Thoracic aorta endothelial cell (primary cell): ENCODE results near the gene ZNF382. TPM values are rescaled to one million over a fixed set of nuclear protein-coding genes. Genes with fewer than 3 reads are reported as not detected.

Experiments
- total RNA-seq: library from RNA; depleted of rRNA; stranded (reverse); fragments of >200 nt; gene quantifications from 2 replicates; pipeline ENCODE4 v1.2.3, GENCODE V29; 2012

Gene ZNF382
- total RNA-seq: 6.5 and 6.9 TPM in 2 replicates

GRCh38 chr19:36605101-36605876, at the start of gene ZNF382:
TSS of gene ZNF382 (plus strand) at chr19:36605313. CDS start at chr19:36609915, 4,602 bp downstream.

GRCh38 chr19:36573020-36573894, 31.9 kb upstream of the ZNF382 start, which contains the start of gene ZNF529:
TSS of gene ZNF529 (minus strand) at chr19:36573292. CDS start at chr19:36572346, 946 bp downstream.

Other genes with a start within 250 kb of the ZNF382 start
- gene ZFP14, start 226.1 kb upstream of the ZNF382 start, total RNA-seq: 2.8 and 3.1 TPM in 2 replicates
- 4.8 and 5.5 TPM in 2 replicates for gene ZFP82, start 186.7 kb upstream of the ZNF382 start, total RNA-seq
- 10.4 and 10.5 TPM in 2 replicates for gene ZNF566, start 115.8 kb upstream of the ZNF382 start, total RNA-seq
- 22.7 and 26.1 TPM in 2 replicates for gene ZNF260, start 77.0 kb upstream of the ZNF382 start, total RNA-seq
- gene ZNF529, start 32.0 kb upstream of the ZNF382 start, total RNA-seq: 8.8 and 10.1 TPM in 2 replicates
- gene ZNF461, start 61.5 kb downstream of the ZNF382 start, total RNA-seq: 7.7 and 9.3 TPM in 2 replicates
- 7.6 and 8.0 TPM in 2 replicates for gene ZNF567, start 82.3 kb downstream of the ZNF382 start, total RNA-seq
- gene ZNF850, start 167.5 kb downstream of the ZNF382 start, total RNA-seq: 4.7 and 5.5 TPM in 2 replicates
- 6.2 and 7.4 TPM in 2 replicates for gene ZNF790, start 233.1 kb downstream of the ZNF382 start, total RNA-seq
- 3.2 and 4.6 TPM in 2 replicates for gene ZNF345, start 245.6 kb downstream of the ZNF382 start, total RNA-seq